Suprapubic skin (tissue), 4 donors: Measurements from ENCODE around the gene CLEC1A. TPM values are rescaled to one million over a fixed set of nuclear protein-coding genes. Genes with fewer than 3 reads are reported as not detected.

ENCODE experiments used
- DNase-seq, 2 donors: peaks; one replicate each; pipeline ENCODE4 v3.0.0-alpha.2; 2019; ENCODE audit warnings: low spot score in 2 of 2
- H3K27ac ChIP-seq: fragments of 200-600 bp; sonication (generic); one replicate; pipeline ENCODE4 v1.5.1; 2019
- H3K27me3 ChIP-seq: fragments of 200-600 bp; sonication (generic); one replicate; pipeline ENCODE4 v1.5.1; 2019
- H3K36me3 ChIP-seq: fragments of 200-600 bp; sonication (generic); one replicate; pipeline ENCODE4 v1.5.1; 2019
- H3K4me1 ChIP-seq: fragments of 200-600 bp; sonication (generic); one replicate; pipeline ENCODE4 v1.5.1; 2019
- H3K4me3 ChIP-seq: fragments of 200-600 bp; sonication (generic); one replicate; pipeline ENCODE4 v1.5.1; 2019; ENCODE audit warnings: mild to moderate bottlenecking
- H3K9me3 ChIP-seq: fragments of 200-600 bp; sonication (generic); one replicate; pipeline ENCODE4 v1.5.1; 2019
- CTCF ChIP-seq, 2 donors: fragments of 200-600 bp in 1 of 2; fragments of 450-650 bp in 1 of 2; sonication (generic) in 1 of 2; IDR thresholded peaks; one replicate each; pipeline ENCODE4 v1.5.1; 2016 to 2019; ENCODE audit warnings: antibody characterized with exemption in 2 of 2, mild to moderate bottlenecking in 1 of 2, moderate library complexity in 1 of 2
- EP300 ChIP-seq: sonication (generic); formaldehyde crosslinking; IDR thresholded peaks from one replicate; pipeline ENCODE4 v1.6.1; 2017; ENCODE audit warnings: antibody characterized with exemption
- POLR2A ChIP-seq, 2 donors: fragments of 450-650 bp; IDR thresholded peaks; one replicate each; pipeline ENCODE4 v1.6.1; 2017; ENCODE audit warnings: antibody characterized with exemption in 2 of 2, mild to moderate bottlenecking in 2 of 2, moderate library complexity in 2 of 2
- POLR2AphosphoS5 ChIP-seq, 3 donors: sonication (generic); formaldehyde crosslinking; IDR thresholded peaks; one replicate each; pipeline ENCODE4 v1.6.1; 2017; ENCODE audit warnings: antibody characterized with exemption in 3 of 3
- WGBS: methylation state at CpG from one replicate; pipeline ENCODE4 v1.1.5; 2018; 5-methylcytosine and 5-hydroxymethylcytosine counted together
- total RNA-seq, 4 donors: library from RNA; depleted of rRNA; stranded (reverse); fragments of >200 nt; gene quantifications; one replicate each; pipeline ENCODE4 v1.1.0, GENCODE V29; 2016

CLEC1A gene
- total RNA-seq, 4 donors from 2014 or later, result 0.42 to 2.1 (median 1.1) TPM

GRCh38 chr12:10126413-10126812 is 27.6 kb upstream of the CLEC1A start:
- Histone ChIP-seq H3K4me1 (peaks cover 11% of the 10 kb centered on the region), H3K9me3 (no peaks in the 10 kb centered on the region), H3K4me3 (no peak overlapping the region), H3K36me3 (no peaks in the 10 kb centered on the region), H3K27ac (no peak overlapping the region), H3K27me3 (no peaks in the 10 kb centered on the region)
- WGBS, result 71% methylated on average over 1 of the region's 1 CpG
- no peak for TF ChIP-seq POLR2AphosphoS5 (IDR thresholded peaks at IDR 0.05)
- TF ChIP-seq EP300, result no peak
- no peak for TF ChIP-seq POLR2A (IDR thresholded peaks at IDR 0.05)
- TF ChIP-seq CTCF (IDR thresholded peaks at IDR 0.05), result no peak
- no peak for DNase-seq

GRCh38 chr12:10122689-10123088 is 23.9 kb upstream of the CLEC1A start:
- WGBS, result 89% methylated on average over 4 of the region's 4 CpGs
- Histone ChIP-seq H3K4me1 (no peaks in the 10 kb centered on the region), H3K36me3 (no peaks in the 10 kb centered on the region), H3K27ac (no peak overlapping the region), H3K27me3 (no peaks in the 10 kb centered on the region), H3K4me3 (no peak overlapping the region), H3K9me3 (no peaks in the 10 kb centered on the region)
- no peak for TF ChIP-seq POLR2A (IDR thresholded peaks at IDR 0.05)
- no peak for TF ChIP-seq POLR2AphosphoS5 (IDR thresholded peaks at IDR 0.05)
- no peak for TF ChIP-seq CTCF (IDR thresholded peaks at IDR 0.05)
- TF ChIP-seq EP300, result no peak
- no peak for DNase-seq

- Histone ChIP-seq H3K4me1 (no peaks in the 10 kb centered on the region), H3K27ac (no peak overlapping the region), H3K4me3 (no peak overlapping the region), H3K36me3 (no peaks in the 10 kb centered on the region), H3K27me3 (no peaks in the 10 kb centered on the region), H3K9me3 (no peaks in the 10 kb centered on the region)
- TF ChIP-seq EP300, result no peak
- TF ChIP-seq POLR2AphosphoS5 (IDR thresholded peaks at IDR 0.05), result no peak
- no peak for TF ChIP-seq CTCF (IDR thresholded peaks at IDR 0.05)
- no peak for TF ChIP-seq POLR2A (IDR thresholded peaks at IDR 0.05)
- 61% methylated on average over 7 of the region's 7 CpGs for WGBS
- DNase-seq, result no peak
Measured at GRCh38 chr12:10121278-10121677, 22.5 kb upstream of the CLEC1A start.

- TF ChIP-seq CTCF (IDR thresholded peaks at IDR 0.05) (no peak), POLR2AphosphoS5 (IDR thresholded peaks at IDR 0.05) (no peak), POLR2A (IDR thresholded peaks at IDR 0.05) (no peak), EP300 (no peak)
- H3K27ac ChIP-seq, result no peak overlapping the region
- H3K4me1 ChIP-seq, result no peaks in the 10 kb centered on the region
- H3K36me3 ChIP-seq, result no peaks in the 10 kb centered on the region
- DNase-seq, result no peak
- no peaks in the 10 kb centered on the region for H3K9me3 ChIP-seq
- H3K4me3 ChIP-seq, result no peak overlapping the region
- no peaks in the 10 kb centered on the region for H3K27me3 ChIP-seq
- 86% methylated on average over 3 of the region's 3 CpGs for WGBS
Measured at GRCh38 chr12:10119066-10119465, 20.3 kb upstream of the CLEC1A start.

GRCh38 chr12:10115890-10116289 is 17.1 kb upstream of the CLEC1A start:
- no peak overlapping the region for H3K4me3 ChIP-seq
- 68% methylated on average over 7 of the region's 7 CpGs for WGBS
- H3K27ac ChIP-seq, result no peak overlapping the region
- no peaks in the 10 kb centered on the region for H3K27me3 ChIP-seq
- no peaks in the 10 kb centered on the region for H3K36me3 ChIP-seq
- no peak for DNase-seq
- TF ChIP-seq CTCF (IDR thresholded peaks at IDR 0.05) (no peak), POLR2AphosphoS5 (IDR thresholded peaks at IDR 0.05) (no peak), EP300 (no peak), POLR2A (IDR thresholded peaks at IDR 0.05) (no peak)
- peaks cover 3% of the 10 kb centered on the region for H3K9me3 ChIP-seq
- no peaks in the 10 kb centered on the region for H3K4me1 ChIP-seq
